HepG2 (cell line): Measurements from ENCODE around the gene TNNT1. TPM values are rescaled to one million over a fixed set of nuclear protein-coding genes. Genes with fewer than 3 reads are reported as not detected.

Source experiments
- GABPA ChIP-seq, 2 experiments: IDR thresholded peaks; 2 replicates each; pipeline ENCODE4 v1.6.1; 2011 to 2016; ENCODE audit warnings: low read depth in 2 of 2, low read length in 1 of 2, missing biosample characterization in 1 of 2, missing genetic modification characterization in 1 of 2
- GATAD1 ChIP-seq: IDR thresholded peaks from 2 replicates; pipeline ENCODE4 v1.6.1; 2016; ENCODE audit warnings: missing genetic modification reagents, missing compliant biosample characterization
- LCORL ChIP-seq, 2 experiments: fragments of 450-650 bp in 1 of 2; sonication (generic) in 1 of 2; formaldehyde crosslinking in 1 of 2; IDR thresholded peaks; 2 replicates each; pipeline versions ENCODE4 v1.5.0 to v1.6.1; 2017 to 2020; ENCODE audit warnings: antibody characterized with exemption in 1 of 2, missing genetic modification reagents in 1 of 2
- PHF21A ChIP-seq: sonication (generic); formaldehyde crosslinking; IDR thresholded peaks from 2 replicates; pipeline ENCODE4 v1.5.0; 2020; ENCODE audit warnings: mild to moderate bottlenecking, missing genetic modification reagents
- THAP11 ChIP-seq: IDR thresholded peaks from 2 replicates; pipeline ENCODE4 v1.6.1; 2016; ENCODE audit warnings: missing biosample characterization, missing genetic modification reagents
- U2AF2 ChIP-seq: fragments of 200-400 bp; formaldehyde crosslinking; IDR thresholded peaks from 2 replicates; pipeline ENCODE4 v1.6.1; 2017; ENCODE audit warnings: low read depth, mild to moderate bottlenecking, low read length
- ZBTB40 ChIP-seq, 2 experiments: fragments of 450-650 bp in 1 of 2; sonication (generic) in 1 of 2; formaldehyde crosslinking in 1 of 2; IDR thresholded peaks; 2 replicates each; pipeline versions ENCODE4 v1.6.1 to v1.8.0; 2016 to 2022; ENCODE audit warnings: antibody characterized with exemption in 1 of 2, mild to moderate bottlenecking in 1 of 2, missing genetic modification reagents in 1 of 2
- ZNF33B ChIP-seq: sonication (generic); formaldehyde crosslinking; IDR thresholded peaks from 2 replicates; pipeline ENCODE4 v1.5.1; 2020; ENCODE audit warnings: mild to moderate bottlenecking, missing genetic modification reagents
- ZNF550 ChIP-seq: sonication (generic); formaldehyde crosslinking; IDR thresholded peaks from 2 replicates; pipeline ENCODE4 v1.4.0; 2020; ENCODE audit warnings: mild to moderate bottlenecking, missing genetic modification reagents, borderline replicate concordance
- ZNF687 ChIP-seq: sonication (generic); formaldehyde crosslinking; IDR thresholded peaks from 2 replicates; pipeline ENCODE4 v1.5.1; 2020; ENCODE audit warnings: mild to moderate bottlenecking, missing genetic modification reagents, moderate library complexity
- ZSCAN12 ChIP-seq: sonication (generic); formaldehyde crosslinking; IDR thresholded peaks from 2 replicates; pipeline ENCODE4 v1.9.0; 2021; ENCODE audit warnings: mild to moderate bottlenecking, missing genetic modification reagents
- polyA plus RNA-seq, 8 experiments: library from polyadenylated mRNA; depleted of rRNA in 3 of 8; stranded (reverse) in 7 of 8; unstranded in 1 of 8; fragments of >200 nt; fragmentation: Illumina TruSeq in 4 of 8; extraction: Trizol in 4 of 8; gene quantifications; 2 replicates each; pipeline versions ENCODE4 v1.2.1 to v1.2.3, GENCODE V29; 2011 to 2016; ENCODE audit warnings: low read depth in 4 of 8, missing spikeins in 1 of 8, mixed read lengths in 1 of 8; ENCODE audit not compliant: insufficient read depth in 1 of 8
- total RNA-seq, 5 experiments: library from RNA; depleted of rRNA; stranded (reverse); fragments of >200 nt; fragmentation: Illumina TruSeq; extraction: Trizol; gene quantifications; 2 replicates each; pipeline ENCODE4 v1.2.3, GENCODE V29; 2016; ENCODE audit warnings: low read depth in 1 of 5
- TF ChIP-seq, protein P1 (sequence below): sonication (generic); formaldehyde crosslinking; IDR thresholded peaks from 2 replicates; pipeline ENCODE4 v1.8.1; 2023; ENCODE audit warnings: missing genetic modification reagents, mild to moderate bottlenecking, borderline replicate concordance

Gene TNNT1
- total and polyA plus RNA-seq, 2 of the 13 experiments (the other 11 are each of a cell fraction or from before 2014, with no cell fraction given): 1.3 to 2.4 TPM

- TF ChIP-seq ZBTB40 (IDR thresholded peaks at IDR 0.05): peak; percentile 59
- no peak for TF ChIP-seq ZBTB40 (CRISPR knock-in tag; IDR thresholded peaks at IDR 0.05)
- TF ChIP-seq LCORL (IDR thresholded peaks at IDR 0.05): 0 out of 2 replicates have a peak, but pooled peaks have one; percentile 29
- no peak for TF ChIP-seq LCORL (CRISPR knock-in tag; IDR thresholded peaks at IDR 0.05)
- TF ChIP-seq, protein P1, sequence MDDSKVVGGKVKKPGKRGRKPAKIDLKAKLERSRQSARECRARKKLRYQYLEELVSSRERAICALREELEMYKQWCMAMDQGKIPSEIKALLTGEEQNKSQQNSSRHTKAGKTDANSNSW (CRISPR knock-in tag): no peak
- TF ChIP-seq ZNF550 (CRISPR knock-in tag): no peak
- no peak for TF ChIP-seq ZNF687 (CRISPR knock-in tag)
- no peak for TF ChIP-seq GATAD1 (CRISPR knock-in tag)
- TF ChIP-seq U2AF2: no peak
- TF ChIP-seq THAP11 (CRISPR knock-in tag): 0 out of 2 replicates have a peak, but pooled peaks have one; percentile 17
- no peak for TF ChIP-seq ZNF33B (CRISPR knock-in tag)
- TF ChIP-seq ZSCAN12 (CRISPR knock-in tag): no peak
- peak; percentile 77 for TF ChIP-seq GABPA (IDR thresholded peaks at IDR 0.05; ENCODE audit: low read depth, low read length)
- peak; percentile 91 for TF ChIP-seq GABPA (CRISPR knock-in tag; IDR thresholded peaks at IDR 0.05; ENCODE audit: low read depth)
- no peak for TF ChIP-seq PHF21A (CRISPR knock-in tag)
Measured at GRCh38 chr19:55152017-55152416, 3.0 kb upstream of the TNNT1 start (continued).
